ENCODE results near the gene KCNC2.

GRCh38 chr12:75103822-75104221 lies 105.8 kb downstream of the KCNC2 start:
- TF ChIP-seq CTCF (IDR thresholded peaks at IDR 0.05) = no peak
- TF ChIP-seq POLR2A (IDR thresholded peaks at IDR 0.05) = no peak

All from heart left ventricle (tissue), 13 donors.